ENCODE data around the gene USP16. TPM values are rescaled to one million over a fixed set of nuclear protein-coding genes. Genes with fewer than 3 reads are reported as not detected.
"Not testable (repeated sequence)": the region's sequence is repeated elsewhere in the genome, so short reads cannot be mapped to it uniquely, and the experiment has no call there.

USP16 gene
- total RNA-seq, 1 donor from 2014 or later: 40.9 TPM

GRCh38 chr21:29007810-29008209, 16.7 kb upstream of the USP16 start:
- H3K9me3 Mint-ChIP-seq: no peaks in the 10 kb centered on the region
- intact Hi-C loops (cut with micrococcal nuclease): no loop called here
- H3K4me1 Mint-ChIP-seq (ENCODE audit: low read depth): peaks cover 2% of the 10 kb centered on the region
- no peak overlapping the region for H3K27ac Mint-ChIP-seq
- no peak for DNase-seq (ENCODE audit: low spot score)
- H3K4me3 Mint-ChIP-seq (ENCODE audit: low read depth): no peak overlapping the region
- peaks cover 10% of the 10 kb centered on the region for H3K36me3 Mint-ChIP-seq (ENCODE audit: low read depth)
- no peaks in the 10 kb centered on the region for H3K27me3 Mint-ChIP-seq (ENCODE audit: low read depth)

- H3K27me3 Mint-ChIP-seq (ENCODE audit: low read depth): no peaks in the 10 kb centered on the region
- no peak overlapping the region for H3K27ac Mint-ChIP-seq
- peaks cover 2% of the 10 kb centered on the region for H3K4me1 Mint-ChIP-seq (ENCODE audit: low read depth)
- no peak for DNase-seq (ENCODE audit: low spot score)
- H3K36me3 Mint-ChIP-seq (ENCODE audit: low read depth): peaks cover 10% of the 10 kb centered on the region
- no peaks in the 10 kb centered on the region for H3K9me3 Mint-ChIP-seq
- H3K4me3 Mint-ChIP-seq (ENCODE audit: low read depth): no peak overlapping the region
- intact Hi-C loops (cut with micrococcal nuclease): no loop called here
These were observed 16.1 kb upstream of the USP16 start for GRCh38 chr21:29008367-29008766.

GRCh38 chr21:29011236-29011635, 13.2 kb upstream of the USP16 start:
- H3K4me1 Mint-ChIP-seq (ENCODE audit: low read depth); H3K4me3 Mint-ChIP-seq (ENCODE audit: low read depth); H3K36me3 Mint-ChIP-seq (ENCODE audit: low read depth); H3K27me3 Mint-ChIP-seq (ENCODE audit: low read depth); H3K9me3 Mint-ChIP-seq; DNase-seq (ENCODE audit: low spot score); intact Hi-C loops (cut with micrococcal nuclease); H3K27ac Mint-ChIP-seq: not testable (repeated sequence)

- DNase-seq (ENCODE audit: low spot score): no peak
- intact Hi-C loops (cut with micrococcal nuclease): loop anchor here (1.0 kb wide), 1 partner anchor 24 kb away; no protein-coding TSS in a partner anchor
- Mint-ChIP-seq H3K4me3 (ENCODE audit: low read depth) (peak overlapping the region; percentile 85), H3K4me1 (ENCODE audit: low read depth) (peaks cover 17% of the 10 kb centered on the region), H3K27ac (peak overlapping the region; percentile 78), H3K27me3 (ENCODE audit: low read depth) (no peaks in the 10 kb centered on the region), H3K36me3 (ENCODE audit: low read depth) (peaks cover 11% of the 10 kb centered on the region), H3K9me3 (no peaks in the 10 kb centered on the region)
These were observed 6.7 kb upstream of the USP16 start for GRCh38 chr21:29017639-29018237.

GRCh38 chr21:29018540-29018939, 5.9 kb upstream of the USP16 start:
- DNase-seq (ENCODE audit: low spot score): no peak
- Mint-ChIP-seq H3K9me3 (no peaks in the 10 kb centered on the region), H3K36me3 (ENCODE audit: low read depth) (peaks cover 11% of the 10 kb centered on the region), H3K4me1 (ENCODE audit: low read depth) (peaks cover 19% of the 10 kb centered on the region), H3K27ac (peak overlapping the region; percentile 78), H3K27me3 (ENCODE audit: low read depth) (no peaks in the 10 kb centered on the region), H3K4me3 (ENCODE audit: low read depth) (peak overlapping the region; percentile 85)
- intact Hi-C loops (cut with micrococcal nuclease): loop anchor here (1.0 kb wide), 1 partner anchor 25 kb away; no protein-coding TSS in a partner anchor

GRCh38 chr21:29022166-29022565, 2.3 kb upstream of the USP16 start:
- H3K9me3 Mint-ChIP-seq: no peaks in the 10 kb centered on the region
- DNase-seq (ENCODE audit: low spot score): no peak
- H3K36me3 Mint-ChIP-seq (ENCODE audit: low read depth): peaks cover 23% of the 10 kb centered on the region
- no peak overlapping the region for H3K4me3 Mint-ChIP-seq (ENCODE audit: low read depth)
- H3K27ac Mint-ChIP-seq: peak overlapping the region; percentile 50
- intact Hi-C loops (cut with micrococcal nuclease): no loop called here
- peaks cover 35% of the 10 kb centered on the region for H3K4me1 Mint-ChIP-seq (ENCODE audit: low read depth)
- no peaks in the 10 kb centered on the region for H3K27me3 Mint-ChIP-seq (ENCODE audit: low read depth)

GRCh38 chr21:29025328-29025713, 853 bp downstream of the USP16 start:
- H3K27ac Mint-ChIP-seq: peak overlapping the region; percentile 99
- no peak for DNase-seq (ENCODE audit: low spot score)
- H3K27me3 Mint-ChIP-seq (ENCODE audit: low read depth): no peaks in the 10 kb centered on the region
- H3K9me3 Mint-ChIP-seq: no peaks in the 10 kb centered on the region
- intact Hi-C loops (cut with micrococcal nuclease): no loop called here
- peak overlapping the region; percentile 96 for H3K4me3 Mint-ChIP-seq (ENCODE audit: low read depth)
- peaks cover 23% of the 10 kb centered on the region for H3K4me1 Mint-ChIP-seq (ENCODE audit: low read depth)
- H3K36me3 Mint-ChIP-seq (ENCODE audit: low read depth): peaks cover 35% of the 10 kb centered on the region

- Mint-ChIP-seq H3K27me3 (ENCODE audit: low read depth) (no peaks in the 10 kb centered on the region), H3K4me3 (ENCODE audit: low read depth) (no peak overlapping the region), H3K27ac (no peak overlapping the region), H3K9me3 (no peaks in the 10 kb centered on the region), H3K4me1 (ENCODE audit: low read depth) (peaks cover 23% of the 10 kb centered on the region), H3K36me3 (ENCODE audit: low read depth) (peaks cover 66% of the 10 kb centered on the region)
- DNase-seq (ENCODE audit: low spot score): no peak
- intact Hi-C loops (cut with micrococcal nuclease): no loop called here
These were observed 5.1 kb downstream of the USP16 start for GRCh38 chr21:29029524-29029923.

GRCh38 chr21:29030909-29031308, 6.4 kb downstream of the USP16 start:
- Mint-ChIP-seq H3K36me3 (ENCODE audit: low read depth) (peaks cover 67% of the 10 kb centered on the region), H3K27ac (no peak overlapping the region), H3K4me3 (ENCODE audit: low read depth) (no peak overlapping the region), H3K27me3 (ENCODE audit: low read depth) (no peaks in the 10 kb centered on the region), H3K9me3 (no peaks in the 10 kb centered on the region), H3K4me1 (ENCODE audit: low read depth) (peaks cover 17% of the 10 kb centered on the region)
- intact Hi-C loops (cut with micrococcal nuclease): no loop called here
- DNase-seq (ENCODE audit: low spot score): no peak

GRCh38 chr21:29033301-29033700, 8.8 kb downstream of the USP16 start:
- intact Hi-C loops (cut with micrococcal nuclease): no loop called here
- Mint-ChIP-seq H3K27me3 (ENCODE audit: low read depth) (no peaks in the 10 kb centered on the region), H3K4me3 (ENCODE audit: low read depth) (no peak overlapping the region), H3K27ac (no peak overlapping the region), H3K4me1 (ENCODE audit: low read depth) (peaks cover 12% of the 10 kb centered on the region), H3K36me3 (ENCODE audit: low read depth) (peaks cover 76% of the 10 kb centered on the region), H3K9me3 (no peaks in the 10 kb centered on the region)
- no peak for DNase-seq (ENCODE audit: low spot score)

- DNase-seq (ENCODE audit: low spot score): no peak
- peaks cover 12% of the 10 kb centered on the region for H3K4me1 Mint-ChIP-seq (ENCODE audit: low read depth)
- no peak overlapping the region for H3K4me3 Mint-ChIP-seq (ENCODE audit: low read depth)
- intact Hi-C loops (cut with micrococcal nuclease): no loop called here
- no peak overlapping the region for H3K27ac Mint-ChIP-seq
- peaks cover 77% of the 10 kb centered on the region for H3K36me3 Mint-ChIP-seq (ENCODE audit: low read depth)
- H3K27me3 Mint-ChIP-seq (ENCODE audit: low read depth): no peaks in the 10 kb centered on the region
- no peaks in the 10 kb centered on the region for H3K9me3 Mint-ChIP-seq
These were observed 9.4 kb downstream of the USP16 start for GRCh38 chr21:29033871-29034270.

- Mint-ChIP-seq H3K27ac (no peak overlapping the region), H3K27me3 (ENCODE audit: low read depth) (no peaks in the 10 kb centered on the region), H3K4me3 (ENCODE audit: low read depth) (no peak overlapping the region), H3K4me1 (ENCODE audit: low read depth) (peaks cover 9% of the 10 kb centered on the region), H3K36me3 (ENCODE audit: low read depth) (peaks cover 74% of the 10 kb centered on the region), H3K9me3 (no peaks in the 10 kb centered on the region)
- no peak for DNase-seq (ENCODE audit: low spot score)
- intact Hi-C loops (cut with micrococcal nuclease): no loop called here
These were observed 10.2 kb downstream of the USP16 start for GRCh38 chr21:29034678-29035077.

- H3K27me3 Mint-ChIP-seq (ENCODE audit: low read depth): no peaks in the 10 kb centered on the region
- no peak overlapping the region for H3K27ac Mint-ChIP-seq
- no peak overlapping the region for H3K4me3 Mint-ChIP-seq (ENCODE audit: low read depth)
- no peak for DNase-seq (ENCODE audit: low spot score)
- no peaks in the 10 kb centered on the region for H3K9me3 Mint-ChIP-seq
- no peaks in the 10 kb centered on the region for H3K4me1 Mint-ChIP-seq (ENCODE audit: low read depth)
- peaks cover 54% of the 10 kb centered on the region for H3K36me3 Mint-ChIP-seq (ENCODE audit: low read depth)
- intact Hi-C loops (cut with micrococcal nuclease): no loop called here
These were observed 27.8 kb downstream of the USP16 start for GRCh38 chr21:29052224-29052623.
